K562 (cell line): ENCODE results near the gene ARL4D. TPM values are rescaled to one million over a fixed set of nuclear protein-coding genes. Genes with fewer than 3 reads are reported as not detected.
A peak's percentile ranks its signal among the peaks of the same experiment; 100 is the strongest.

Experiments used
- ARID4B ChIP-seq: sonication (generic); formaldehyde crosslinking; IDR thresholded peaks from 2 replicates; pipeline ENCODE4 v1.8.0; 2022; ENCODE audit warnings: mild to moderate bottlenecking, missing genetic modification reagents
- CBFA2T2 ChIP-seq: fragments of 450-650 bp; conservative IDR thresholded peaks from 2 replicates; pipeline ENCODE4 v1.6.1; 2017; ENCODE audit warnings: mild to moderate bottlenecking
- CBX1 ChIP-seq: sonication (generic); IDR thresholded peaks from 2 replicates; pipeline ENCODE4 v1.6.1; 2016; ENCODE audit warnings: antibody characterized with exemption, low read depth, mild to moderate bottlenecking
- DLX4 ChIP-seq: fragments of 250-450 bp; sonication (Bioruptor Pico); IDR thresholded peaks from 2 replicates; pipeline ENCODE4 v1.6.1; 2021; ENCODE audit warnings: mild to moderate bottlenecking
- KDM2B ChIP-seq: fragments of 250-450 bp; sonication (Bioruptor Pico); IDR thresholded peaks from 2 replicates; pipeline ENCODE4 v1.8.0; 2021; ENCODE audit warnings: mild to moderate bottlenecking, moderate library complexity
- PBX2 ChIP-seq, 2 experiments: IDR thresholded peaks in 1 of 2; conservative IDR thresholded peaks in 1 of 2; 2 replicates each; pipeline ENCODE4 v1.6.1; 2016; ENCODE audit warnings: low read depth in 2 of 2, mild to moderate bottlenecking in 1 of 2, missing compliant biosample characterization in 1 of 2, missing genetic modification characterization in 1 of 2, moderate library complexity in 1 of 2
- PCBP1 ChIP-seq: fragments of 200-400 bp; formaldehyde crosslinking; IDR thresholded peaks from 2 replicates; pipeline ENCODE4 v1.6.1; 2018; ENCODE audit warnings: mild to moderate bottlenecking, low read depth, low read length; ENCODE audit not compliant: poor library complexity, severe bottlenecking
- SRSF9 ChIP-seq: fragments of 200-400 bp; formaldehyde crosslinking; IDR thresholded peaks from 2 replicates; pipeline ENCODE4 v1.6.1; 2017; ENCODE audit warnings: low read depth, low read length, borderline replicate concordance
- STAT5A ChIP-seq: IDR thresholded peaks from 2 replicates; pipeline ENCODE4 v1.6.1; 2012; ENCODE audit warnings: low read length, inconsistent platforms, borderline replicate concordance
- U2AF1 ChIP-seq: fragments of 200-400 bp; formaldehyde crosslinking; optimal IDR thresholded peaks from 2 replicates; pipeline ENCODE3; 2017; ENCODE audit warnings: mild to moderate bottlenecking, low read depth, low read length, moderate library complexity
- ZBED1 ChIP-seq: IDR thresholded peaks from 2 replicates; pipeline ENCODE4 v1.6.1; 2014
- ZBTB7A ChIP-seq: IDR thresholded peaks from 2 replicates; pipeline ENCODE4 v1.6.1; 2011; ENCODE audit warnings: low read depth, mild to moderate bottlenecking, low read length, moderate library complexity, borderline replicate concordance; ENCODE audit not compliant: control insufficient read depth
- ZEB2 ChIP-seq: fragments of 450-650 bp; IDR thresholded peaks from 2 replicates; pipeline ENCODE4 v1.6.1; 2016
- ZNF449 ChIP-seq: fragments of 250-450 bp; sonication (Bioruptor Pico); IDR thresholded peaks from 2 replicates; pipeline ENCODE4 v1.8.0; 2022; ENCODE audit warnings: moderate library complexity, mild to moderate bottlenecking, inconsistent platforms
- polyA plus RNA-seq, 8 experiments: library from polyadenylated mRNA; depleted of rRNA in 4 of 8; stranded (reverse) in 5 of 8; unstranded in 3 of 8; fragments of >200 nt; fragmentation: Nextera tagmentation in 2 of 8; fragmentation: Illumina TruSeq in 1 of 8; extraction: Ambion mirVana in 2 of 8; extraction: Trizol in 1 of 8; gene quantifications; 2 replicates each; pipeline versions ENCODE4 v1.2.1 to v1.2.3, GENCODE V29; 2011 to 2014; ENCODE audit warnings: inconsistent platforms in 1 of 8, missing spikeins in 1 of 8
- total RNA-seq, 7 experiments: library from RNA; depleted of rRNA in 6 of 7; stranded (reverse); fragments of >200 nt in 6 of 7; fragmentation: Illumina TruSeq in 2 of 7; extraction: Trizol in 2 of 7; gene quantifications; 2 replicates each; pipeline versions ENCODE4 v1.2.1 to v1.2.3, GENCODE V29; 2011 to 2021; ENCODE audit warnings: low replicate concordance in 1 of 7
- TF ChIP-seq, protein P1 (sequence below), 3 experiments: IDR thresholded peaks in 2 of 3; conservative IDR thresholded peaks in 1 of 3; 2 replicates each; pipeline ENCODE4 v1.5.1; 2011 to 2012; ENCODE audit warnings: low read length in 3 of 3, mild to moderate bottlenecking in 3 of 3, control low read depth in 2 of 3, improper control_type of control experiment in 1 of 3, inconsistent platforms in 1 of 3, low read depth in 1 of 3, mixed read lengths in 1 of 3, moderate library complexity in 1 of 3; ENCODE audit not compliant: insufficient read depth in 2 of 3

Gene ARL4D
- total and polyA plus RNA-seq, 9 of the 15 experiments (the other 6 are each of a cell fraction or from before 2014, with no cell fraction given): 0.07 to 0.53 (median 0.28) TPM; not detected in 1

GRCh38 chr17:43389046-43389947, 9.5 kb upstream of the ARL4D start (continued):
- TF ChIP-seq, protein P1, sequence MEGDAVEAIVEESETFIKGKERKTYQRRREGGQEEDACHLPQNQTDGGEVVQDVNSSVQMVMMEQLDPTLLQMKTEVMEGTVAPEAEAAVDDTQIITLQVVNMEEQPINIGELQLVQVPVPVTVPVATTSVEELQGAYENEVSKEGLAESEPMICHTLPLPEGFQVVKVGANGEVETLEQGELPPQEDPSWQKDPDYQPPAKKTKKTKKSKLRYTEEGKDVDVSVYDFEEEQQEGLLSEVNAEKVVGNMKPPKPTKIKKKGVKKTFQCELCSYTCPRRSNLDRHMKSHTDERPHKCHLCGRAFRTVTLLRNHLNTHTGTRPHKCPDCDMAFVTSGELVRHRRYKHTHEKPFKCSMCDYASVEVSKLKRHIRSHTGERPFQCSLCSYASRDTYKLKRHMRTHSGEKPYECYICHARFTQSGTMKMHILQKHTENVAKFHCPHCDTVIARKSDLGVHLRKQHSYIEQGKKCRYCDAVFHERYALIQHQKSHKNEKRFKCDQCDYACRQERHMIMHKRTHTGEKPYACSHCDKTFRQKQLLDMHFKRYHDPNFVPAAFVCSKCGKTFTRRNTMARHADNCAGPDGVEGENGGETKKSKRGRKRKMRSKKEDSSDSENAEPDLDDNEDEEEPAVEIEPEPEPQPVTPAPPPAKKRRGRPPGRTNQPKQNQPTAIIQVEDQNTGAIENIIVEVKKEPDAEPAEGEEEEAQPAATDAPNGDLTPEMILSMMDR (IDR thresholded peaks at IDR 0.05 in 2 of 3, conservative IDR thresholded peaks at IDR 0.05 in 1 of 3; ENCODE audit: insufficient read depth in 2 of 3, low read depth in 1 of 3, low read length in 3 of 3): peak; percentile 51 to 73 (median 68)
- TF ChIP-seq ZBED1 (no peak), PCBP1 (no peak), ZBTB7A (no peak), DLX4 (CRISPR knock-in tag) (no peak), ZNF449 (CRISPR knock-in tag) (no peak), CBFA2T2 (no peak), U2AF1 (no peak), ZEB2 (no peak), PBX2 (CRISPR knock-in tag; IDR thresholded peaks at IDR 0.05; ENCODE audit: low read depth) (no peak), PBX2 (tag; conservative IDR thresholded peaks at IDR 0.05; ENCODE audit: low read depth) (no peak), CBX1 (no peak), ARID4B (CRISPR knock-in tag) (no peak), SRSF9 (no peak), KDM2B (CRISPR knock-in tag) (no peak), STAT5A (no peak)
